ENCODE results near the gene LRP1B.

Gene LRP1B

DNA sequence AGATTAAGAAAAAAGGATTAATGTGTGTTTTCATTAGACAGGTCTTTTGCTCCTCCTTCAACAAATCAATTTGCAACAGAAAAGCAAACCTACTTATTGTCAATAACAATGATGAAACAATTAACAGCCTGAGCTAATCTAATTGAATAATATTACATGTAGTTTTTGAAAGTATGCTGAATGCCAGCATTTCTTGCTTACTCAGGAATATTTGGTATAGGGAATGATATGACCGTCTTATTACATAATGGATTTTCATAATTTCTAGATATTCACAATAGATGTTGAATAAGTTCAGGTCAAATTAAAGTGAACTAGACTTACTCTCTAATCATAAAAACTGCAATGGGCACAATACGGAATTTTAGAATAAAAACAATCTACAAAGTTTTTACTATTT is 1856.9 kb downstream of the LRP1B start:
- no peak overlapping the region for H3K27ac ChIP-seq (ENCODE audit: low read depth, low read length)
- no peaks in the 10 kb centered on the region for H3K36me3 ChIP-seq (ENCODE audit: control insufficient read depth in 1 of 2, insufficient read depth in 2 of 2, low read length in 2 of 2)
- no peaks in the 10 kb centered on the region for H3K9me3 ChIP-seq (ENCODE audit: control insufficient read depth in 1 of 2, low read length in 2 of 2)
- H3K9ac ChIP-seq (ENCODE audit: low read depth in 1 of 2, low read length in 2 of 2), result no peak overlapping the region
- no peak overlapping the region for H3K4me3 ChIP-seq (ENCODE audit: low read depth in 1 of 2, low read length in 2 of 2)
- no peaks in the 10 kb centered on the region for H3K4me1 ChIP-seq (ENCODE audit: control insufficient read depth in 1 of 2, insufficient read depth in 2 of 2, low read length in 2 of 2)
- H3K27me3 ChIP-seq (ENCODE audit: control insufficient read depth in 1 of 2, insufficient read depth in 2 of 2, low read length in 2 of 2), result no peaks in the 10 kb centered on the region

DNA sequence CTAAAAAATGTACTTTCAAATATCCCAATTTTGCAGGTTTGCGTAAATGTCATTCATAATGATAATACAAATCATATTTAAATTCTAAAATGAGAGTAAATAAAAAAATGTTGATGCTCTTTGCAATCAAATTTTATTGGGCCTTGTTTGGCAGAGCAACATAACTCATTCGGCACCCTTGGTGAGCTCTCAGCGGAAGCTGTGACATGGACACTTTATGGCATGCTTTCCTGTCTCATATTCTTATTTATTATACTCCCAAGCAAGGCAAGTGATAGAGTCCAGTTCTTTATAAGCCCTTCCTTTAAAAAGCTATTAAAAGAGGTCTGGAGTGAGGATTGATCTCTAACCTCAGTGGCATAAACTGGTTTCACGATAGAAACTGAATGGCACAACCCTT is 1857.4 kb downstream of the LRP1B start:
- no peaks in the 10 kb centered on the region for H3K27me3 ChIP-seq (ENCODE audit: control insufficient read depth in 1 of 2, insufficient read depth in 2 of 2, low read length in 2 of 2)
- H3K36me3 ChIP-seq (ENCODE audit: control insufficient read depth in 1 of 2, insufficient read depth in 2 of 2, low read length in 2 of 2), result no peaks in the 10 kb centered on the region
- H3K27ac ChIP-seq (ENCODE audit: low read depth, low read length), result no peak overlapping the region
- no peaks in the 10 kb centered on the region for H3K4me1 ChIP-seq (ENCODE audit: control insufficient read depth in 1 of 2, insufficient read depth in 2 of 2, low read length in 2 of 2)
- H3K4me3 ChIP-seq (ENCODE audit: low read depth in 1 of 2, low read length in 2 of 2), result no peak overlapping the region
- H3K9ac ChIP-seq (ENCODE audit: low read depth in 1 of 2, low read length in 2 of 2), result no peak overlapping the region
- H3K9me3 ChIP-seq (ENCODE audit: control insufficient read depth in 1 of 2, low read length in 2 of 2), result no peaks in the 10 kb centered on the region

DNA sequence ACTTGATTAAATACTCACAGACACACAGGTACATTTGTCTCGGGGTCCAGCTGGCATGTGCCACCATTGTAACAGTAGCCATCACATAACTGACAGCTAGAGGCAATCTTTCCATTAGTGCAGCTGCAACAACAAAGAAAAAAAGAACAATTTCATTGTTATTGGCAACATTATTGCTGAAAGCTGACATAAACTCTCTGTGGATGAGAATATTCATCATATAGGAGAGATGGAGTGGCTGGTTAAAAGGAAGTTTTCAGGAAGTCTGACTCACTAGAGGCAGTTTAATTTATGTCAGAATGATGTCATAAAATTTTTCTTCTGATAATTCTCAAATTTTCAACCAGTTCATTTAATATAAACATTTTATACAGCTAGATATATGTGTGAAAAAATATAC is 1860.6 kb downstream of the LRP1B start:
- Histone ChIP-seq H3K9me3 (ENCODE audit: control insufficient read depth in 1 of 2, low read length in 2 of 2) (no peaks in the 10 kb centered on the region), H3K9ac (ENCODE audit: low read depth in 1 of 2, low read length in 2 of 2) (no peak overlapping the region), H3K27ac (ENCODE audit: low read depth, low read length) (no peak overlapping the region), H3K27me3 (ENCODE audit: control insufficient read depth in 1 of 2, insufficient read depth in 2 of 2, low read length in 2 of 2) (no peaks in the 10 kb centered on the region), H3K4me3 (ENCODE audit: low read depth in 1 of 2, low read length in 2 of 2) (no peak overlapping the region), H3K36me3 (ENCODE audit: control insufficient read depth in 1 of 2, insufficient read depth in 2 of 2, low read length in 2 of 2) (no peaks in the 10 kb centered on the region), H3K4me1 (ENCODE audit: control insufficient read depth in 1 of 2, insufficient read depth in 2 of 2, low read length in 2 of 2) (no peaks in the 10 kb centered on the region)

DNA sequence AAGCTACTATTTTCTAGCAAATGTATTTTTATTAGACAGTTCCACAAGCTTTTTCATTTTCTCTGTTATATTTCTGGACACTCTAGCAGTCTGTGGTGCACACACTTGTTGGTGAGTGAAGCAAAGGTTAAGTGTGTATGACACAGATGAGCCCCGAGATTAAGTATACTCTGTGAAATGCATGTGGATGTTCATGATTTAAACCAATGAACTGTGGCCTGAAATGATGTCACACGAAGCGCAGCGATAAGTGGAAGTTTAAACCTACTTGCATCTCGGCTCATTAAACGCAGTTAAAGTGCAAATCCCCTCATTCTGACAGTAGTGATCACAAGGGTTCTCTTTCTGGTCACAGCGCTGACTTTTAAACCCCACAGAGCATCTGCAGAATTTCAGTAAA is 1861.8 kb downstream of the LRP1B start:
- Histone ChIP-seq H3K36me3 (ENCODE audit: control insufficient read depth in 1 of 2, insufficient read depth in 2 of 2, low read length in 2 of 2) (no peaks in the 10 kb centered on the region), H3K27ac (ENCODE audit: low read depth, low read length) (no peak overlapping the region), H3K9ac (ENCODE audit: low read depth in 1 of 2, low read length in 2 of 2) (no peak overlapping the region), H3K4me3 (ENCODE audit: low read depth in 1 of 2, low read length in 2 of 2) (no peak overlapping the region), H3K9me3 (ENCODE audit: control insufficient read depth in 1 of 2, low read length in 2 of 2) (no peaks in the 10 kb centered on the region), H3K27me3 (ENCODE audit: control insufficient read depth in 1 of 2, insufficient read depth in 2 of 2, low read length in 2 of 2) (no peaks in the 10 kb centered on the region), H3K4me1 (ENCODE audit: control insufficient read depth in 1 of 2, insufficient read depth in 2 of 2, low read length in 2 of 2) (no peaks in the 10 kb centered on the region)

DNA sequence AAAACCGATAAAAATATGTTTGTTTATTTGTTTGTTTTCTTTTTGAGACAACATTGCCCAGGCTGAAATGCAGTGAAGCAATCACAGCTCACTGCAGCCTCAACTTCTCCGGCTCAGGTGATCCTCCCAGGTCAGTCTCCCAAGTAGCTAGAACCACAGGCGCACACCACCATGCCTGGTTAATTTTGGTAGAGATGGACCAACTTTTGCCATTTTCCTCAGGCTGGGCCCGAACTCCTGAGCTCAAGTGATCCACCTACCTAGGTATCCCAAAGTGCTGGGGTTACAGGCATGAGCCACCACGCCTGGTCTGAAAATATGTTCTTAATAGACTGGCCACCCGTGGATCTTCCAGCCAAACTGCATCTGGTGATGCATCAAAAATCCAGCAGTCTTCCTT is 1867.9 kb downstream of the LRP1B start:
- no peaks in the 10 kb centered on the region for H3K27me3 ChIP-seq (ENCODE audit: control insufficient read depth in 1 of 2, insufficient read depth in 2 of 2, low read length in 2 of 2)
- no peaks in the 10 kb centered on the region for H3K4me1 ChIP-seq (ENCODE audit: control insufficient read depth in 1 of 2, insufficient read depth in 2 of 2, low read length in 2 of 2)
- no peaks in the 10 kb centered on the region for H3K9me3 ChIP-seq (ENCODE audit: control insufficient read depth in 1 of 2, low read length in 2 of 2)
- no peak overlapping the region for H3K9ac ChIP-seq (ENCODE audit: low read depth in 1 of 2, low read length in 2 of 2)
- no peak overlapping the region for H3K27ac ChIP-seq (ENCODE audit: low read depth, low read length)
- no peak overlapping the region for H3K4me3 ChIP-seq (ENCODE audit: low read depth in 1 of 2, low read length in 2 of 2)
- H3K36me3 ChIP-seq (ENCODE audit: control insufficient read depth in 1 of 2, insufficient read depth in 2 of 2, low read length in 2 of 2), result no peaks in the 10 kb centered on the region

DNA sequence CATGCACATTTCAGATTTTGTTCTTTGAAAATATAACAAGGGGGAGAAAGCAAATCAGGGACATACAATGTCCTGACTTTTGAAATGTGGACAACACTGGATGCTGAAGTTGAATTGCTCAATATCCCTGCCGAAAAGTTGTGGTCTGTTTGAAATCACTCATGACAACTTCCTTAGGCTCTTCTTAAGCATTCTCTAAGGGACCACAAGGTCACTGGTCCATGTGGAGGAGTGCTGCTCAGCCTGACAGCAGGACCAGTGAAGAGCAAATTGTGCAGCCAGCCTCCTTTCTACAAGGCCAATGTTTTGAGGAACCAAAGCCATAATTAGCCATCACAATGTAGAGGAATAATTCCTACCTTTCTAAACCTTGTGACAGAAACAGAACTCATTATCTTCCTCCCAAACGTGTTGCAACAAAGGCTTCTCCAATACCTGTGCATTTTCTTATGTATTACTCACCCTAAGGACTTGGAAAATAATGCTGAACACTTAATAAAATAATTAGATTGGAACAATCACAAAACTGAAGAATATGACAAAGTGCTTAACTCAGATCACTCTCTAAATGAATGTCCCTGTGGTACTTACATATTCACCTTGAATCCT is 1873.0 kb downstream of the LRP1B start:
- Histone ChIP-seq H3K9ac (ENCODE audit: low read depth in 1 of 2, low read length in 2 of 2) (no peak overlapping the region), H3K27me3 (ENCODE audit: control insufficient read depth in 1 of 2, insufficient read depth in 2 of 2, low read length in 2 of 2) (no peaks in the 10 kb centered on the region), H3K27ac (ENCODE audit: low read depth, low read length) (no peak overlapping the region), H3K36me3 (ENCODE audit: control insufficient read depth in 1 of 2, insufficient read depth in 2 of 2, low read length in 2 of 2) (no peaks in the 10 kb centered on the region), H3K4me3 (ENCODE audit: low read depth in 1 of 2, low read length in 2 of 2) (no peak overlapping the region), H3K4me1 (ENCODE audit: control insufficient read depth in 1 of 2, insufficient read depth in 2 of 2, low read length in 2 of 2) (no peaks in the 10 kb centered on the region), H3K9me3 (ENCODE audit: control insufficient read depth in 1 of 2, low read length in 2 of 2) (no peaks in the 10 kb centered on the region)

DNA sequence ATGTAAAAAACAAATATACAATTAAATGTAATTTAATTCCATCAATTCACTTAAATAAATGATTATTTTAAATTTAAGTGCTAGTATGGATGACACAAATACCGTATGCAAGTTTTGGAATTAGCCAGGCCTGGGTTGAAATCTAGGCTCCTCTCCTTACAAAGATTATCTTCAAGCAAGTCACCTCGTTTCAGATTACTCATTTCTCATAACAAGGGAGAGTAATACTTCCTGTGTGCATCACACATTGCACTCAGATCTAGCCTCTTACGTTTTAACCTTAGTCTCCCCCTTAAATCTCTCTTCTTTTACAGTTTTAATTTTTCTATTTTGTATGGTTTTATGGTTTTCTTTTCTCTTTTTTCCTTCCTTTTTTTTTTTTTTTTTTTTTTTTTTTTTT is 1874.7 kb downstream of the LRP1B start:
- Histone ChIP-seq H3K9me3 (ENCODE audit: control insufficient read depth in 1 of 2, low read length in 2 of 2) (no peaks in the 10 kb centered on the region), H3K27me3 (ENCODE audit: control insufficient read depth in 1 of 2, insufficient read depth in 2 of 2, low read length in 2 of 2) (no peaks in the 10 kb centered on the region), H3K9ac (ENCODE audit: low read depth in 1 of 2, low read length in 2 of 2) (no peak overlapping the region), H3K4me3 (ENCODE audit: low read depth in 1 of 2, low read length in 2 of 2) (no peak overlapping the region), H3K27ac (ENCODE audit: low read depth, low read length) (no peak overlapping the region), H3K36me3 (ENCODE audit: control insufficient read depth in 1 of 2, insufficient read depth in 2 of 2, low read length in 2 of 2) (no peaks in the 10 kb centered on the region), H3K4me1 (ENCODE audit: control insufficient read depth in 1 of 2, insufficient read depth in 2 of 2, low read length in 2 of 2) (no peaks in the 10 kb centered on the region)

DNA sequence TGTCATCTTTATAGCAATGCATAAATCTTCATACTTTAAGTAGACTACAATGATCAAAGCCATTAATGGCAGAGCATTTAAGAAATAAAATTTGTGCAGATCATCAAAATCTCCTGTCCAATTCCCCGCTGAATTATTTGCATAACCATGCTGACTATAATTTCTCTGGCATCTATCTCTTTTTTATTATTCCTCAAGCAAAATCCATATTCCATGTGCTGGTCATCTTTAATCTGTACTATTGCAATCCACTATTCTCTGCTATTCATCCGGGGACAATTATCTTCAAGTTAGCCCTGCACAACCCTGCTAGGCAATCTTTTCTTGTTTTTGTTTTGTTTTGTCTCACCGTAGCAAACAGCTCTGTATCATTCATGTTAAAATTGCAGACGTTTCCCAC is 1881.0 kb downstream of the LRP1B start:
- Histone ChIP-seq H3K36me3 (ENCODE audit: control insufficient read depth in 1 of 2, insufficient read depth in 2 of 2, low read length in 2 of 2) (no peaks in the 10 kb centered on the region), H3K27ac (ENCODE audit: low read depth, low read length) (no peak overlapping the region), H3K9ac (ENCODE audit: low read depth in 1 of 2, low read length in 2 of 2) (no peak overlapping the region), H3K9me3 (ENCODE audit: control insufficient read depth in 1 of 2, low read length in 2 of 2) (no peaks in the 10 kb centered on the region), H3K27me3 (ENCODE audit: control insufficient read depth in 1 of 2, insufficient read depth in 2 of 2, low read length in 2 of 2) (no peaks in the 10 kb centered on the region), H3K4me1 (ENCODE audit: control insufficient read depth in 1 of 2, insufficient read depth in 2 of 2, low read length in 2 of 2) (no peaks in the 10 kb centered on the region), H3K4me3 (ENCODE audit: low read depth in 1 of 2, low read length in 2 of 2) (no peak overlapping the region)

DNA sequence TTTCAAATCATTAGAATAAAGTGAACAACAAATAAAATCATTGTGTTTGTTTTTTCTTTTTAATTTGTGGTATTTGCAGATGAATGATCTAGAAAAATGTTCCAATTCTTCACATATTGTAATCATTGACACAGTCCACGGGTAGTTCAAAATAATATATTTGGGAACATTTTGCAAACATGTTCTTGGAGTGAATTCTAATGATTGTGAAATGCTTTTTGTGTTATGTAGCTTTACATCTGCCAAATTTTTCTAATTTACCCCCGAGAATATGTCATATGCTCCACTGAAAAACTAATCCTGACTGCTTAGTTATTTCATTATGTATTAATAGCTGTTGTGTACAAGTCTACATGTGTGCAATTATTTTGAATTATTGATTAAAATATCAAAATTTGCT is 1882.2 kb downstream of the LRP1B start:
- Histone ChIP-seq H3K4me3 (ENCODE audit: low read depth in 1 of 2, low read length in 2 of 2) (no peak overlapping the region), H3K9ac (ENCODE audit: low read depth in 1 of 2, low read length in 2 of 2) (no peak overlapping the region), H3K4me1 (ENCODE audit: control insufficient read depth in 1 of 2, insufficient read depth in 2 of 2, low read length in 2 of 2) (no peaks in the 10 kb centered on the region), H3K27ac (ENCODE audit: low read depth, low read length) (no peak overlapping the region), H3K36me3 (ENCODE audit: control insufficient read depth in 1 of 2, insufficient read depth in 2 of 2, low read length in 2 of 2) (no peaks in the 10 kb centered on the region), H3K9me3 (ENCODE audit: control insufficient read depth in 1 of 2, low read length in 2 of 2) (no peaks in the 10 kb centered on the region), H3K27me3 (ENCODE audit: control insufficient read depth in 1 of 2, insufficient read depth in 2 of 2, low read length in 2 of 2) (no peaks in the 10 kb centered on the region)

DNA sequence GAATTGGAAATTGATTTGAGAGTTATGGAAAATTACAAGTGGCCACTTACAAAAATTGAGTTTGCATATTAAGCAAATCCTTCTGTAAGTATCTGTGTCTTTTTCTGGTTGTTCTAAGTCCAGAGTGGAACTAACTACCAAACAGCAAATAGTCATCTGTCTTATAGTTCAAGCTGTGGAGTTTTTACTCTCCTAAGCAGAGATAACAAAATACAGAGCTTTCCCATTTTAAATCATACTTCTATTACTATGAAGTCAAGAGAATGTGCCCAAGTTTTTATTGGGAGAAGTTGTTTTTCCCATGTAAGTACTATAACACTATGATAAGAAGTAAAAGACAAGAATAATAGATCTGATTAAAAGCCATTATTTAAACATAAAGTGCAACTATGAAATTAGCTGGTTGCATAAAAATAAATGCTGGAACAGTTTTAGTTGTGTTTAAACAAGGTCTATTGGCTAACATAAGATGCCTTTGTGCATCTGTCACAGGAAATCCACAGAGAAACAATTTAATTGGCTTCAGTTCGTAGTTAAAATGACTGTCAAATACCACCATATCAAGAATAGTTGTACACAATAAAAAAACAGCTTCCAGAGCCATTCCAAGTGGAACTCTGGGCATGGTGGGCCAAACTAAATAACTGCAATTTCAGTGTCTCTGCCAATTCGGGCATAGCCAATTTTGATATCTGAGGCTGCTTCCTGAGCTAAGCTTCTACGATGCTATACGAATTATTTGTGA is 1883.2 kb downstream of the LRP1B start:
- Histone ChIP-seq H3K27me3 (ENCODE audit: control insufficient read depth in 1 of 2, insufficient read depth in 2 of 2, low read length in 2 of 2) (no peaks in the 10 kb centered on the region), H3K9me3 (ENCODE audit: control insufficient read depth in 1 of 2, low read length in 2 of 2) (no peaks in the 10 kb centered on the region), H3K4me1 (ENCODE audit: control insufficient read depth in 1 of 2, insufficient read depth in 2 of 2, low read length in 2 of 2) (no peaks in the 10 kb centered on the region), H3K9ac (ENCODE audit: low read depth in 1 of 2, low read length in 2 of 2) (no peak overlapping the region), H3K36me3 (ENCODE audit: control insufficient read depth in 1 of 2, insufficient read depth in 2 of 2, low read length in 2 of 2) (no peaks in the 10 kb centered on the region), H3K27ac (ENCODE audit: low read depth, low read length) (no peak overlapping the region), H3K4me3 (ENCODE audit: low read depth in 1 of 2, low read length in 2 of 2) (no peak overlapping the region)

Data from duodenal mucosa (tissue), 2 donors.